Measurements from ENCODE around the gene KCNA5. TPM values are rescaled to one million over a fixed set of nuclear protein-coding genes. Genes with fewer than 3 reads are reported as not detected.

The KCNA5 gene
- polyA plus RNA-seq, 3 donors = not detected

GRCh38 chr12:5088586-5089264 is 45.0 kb downstream of the KCNA5 start:
- no peak overlapping the region for H3K4me2 ChIP-seq (replicated peaks; ENCODE audit: extremely low read depth, low read length, poor library complexity, severe bottlenecking)
- no peaks in the 10 kb centered on the region for H3K9me3 ChIP-seq (replicated peaks in 1 of 2; ENCODE audit: control insufficient read depth in 1 of 2, insufficient read depth in 1 of 2, low read length in 2 of 2)
- no peaks in the 10 kb centered on the region for H4K20me1 ChIP-seq (ENCODE audit: insufficient read depth, low read length)
- TF ChIP-seq, protein P1, sequence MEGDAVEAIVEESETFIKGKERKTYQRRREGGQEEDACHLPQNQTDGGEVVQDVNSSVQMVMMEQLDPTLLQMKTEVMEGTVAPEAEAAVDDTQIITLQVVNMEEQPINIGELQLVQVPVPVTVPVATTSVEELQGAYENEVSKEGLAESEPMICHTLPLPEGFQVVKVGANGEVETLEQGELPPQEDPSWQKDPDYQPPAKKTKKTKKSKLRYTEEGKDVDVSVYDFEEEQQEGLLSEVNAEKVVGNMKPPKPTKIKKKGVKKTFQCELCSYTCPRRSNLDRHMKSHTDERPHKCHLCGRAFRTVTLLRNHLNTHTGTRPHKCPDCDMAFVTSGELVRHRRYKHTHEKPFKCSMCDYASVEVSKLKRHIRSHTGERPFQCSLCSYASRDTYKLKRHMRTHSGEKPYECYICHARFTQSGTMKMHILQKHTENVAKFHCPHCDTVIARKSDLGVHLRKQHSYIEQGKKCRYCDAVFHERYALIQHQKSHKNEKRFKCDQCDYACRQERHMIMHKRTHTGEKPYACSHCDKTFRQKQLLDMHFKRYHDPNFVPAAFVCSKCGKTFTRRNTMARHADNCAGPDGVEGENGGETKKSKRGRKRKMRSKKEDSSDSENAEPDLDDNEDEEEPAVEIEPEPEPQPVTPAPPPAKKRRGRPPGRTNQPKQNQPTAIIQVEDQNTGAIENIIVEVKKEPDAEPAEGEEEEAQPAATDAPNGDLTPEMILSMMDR (IDR thresholded peaks at IDR 0.05) = no peak
- whole genome bisulfite sequencing (ENCODE audit: insufficient coverage) = 92% methylated on average over 17 of the region's 18 CpGs
- Mint-ChIP-seq H3K36me3 (no peaks in the 10 kb centered on the region), H3K27me3 (ENCODE audit: low read depth in 3 of 3) (peaks cover 0 to 13% (median 3%) of the 10 kb centered on the region in 3 donors), H3K4me1 (no peaks in the 10 kb centered on the region), H3K27ac (no peak overlapping the region), H3K4me3 (no peak overlapping the region), H3K9me3 (no peaks in the 10 kb centered on the region)
- no peak overlapping the region for H2AFZ ChIP-seq (ENCODE audit: insufficient read depth, low read depth, low read length, poor library complexity, severe bottlenecking)
- H3K36me3 ChIP-seq (replicated peaks in 1 of 2; ENCODE audit: control insufficient read depth in 1 of 2, insufficient read depth in 2 of 2, low read length in 2 of 2) = no peaks in the 10 kb centered on the region
- intact Hi-C loops (cut with micrococcal nuclease) = loop anchor here in 1 of 2 donors (10.0 kb wide), 1 partner anchor 234 kb away; no protein-coding TSS in a partner anchor
- no peak overlapping the region for H3K9ac ChIP-seq (ENCODE audit: insufficient read depth, low read length, poor library complexity, severe bottlenecking)
- no peak for DNase-seq
- H3K27me3 ChIP-seq (ENCODE audit: control insufficient read depth in 2 of 2, insufficient read depth in 2 of 2, low read length in 2 of 2) = no peaks in the 10 kb centered on the region
- no peak overlapping the region for H3K4me3 ChIP-seq (replicated peaks in 1 of 3; ENCODE audit: low read depth in 2 of 3, low read length in 3 of 3)
- H3K27ac ChIP-seq (ENCODE audit: low read depth in 1 of 2, low read length in 2 of 2) = no peak overlapping the region
- no peaks in the 10 kb centered on the region for H3K4me1 ChIP-seq (ENCODE audit: control insufficient read depth in 1 of 2, insufficient read depth in 2 of 2, low read length in 2 of 2)
- no peaks in the 10 kb centered on the region for H3K79me2 ChIP-seq (ENCODE audit: insufficient read depth, low read length)

- H3K36me3 Mint-ChIP-seq = no peaks in the 10 kb centered on the region
- no peak overlapping the region for H3K4me3 Mint-ChIP-seq
- intact Hi-C loops (cut with micrococcal nuclease) = no loop called here
- no peaks in the 10 kb centered on the region for H3K9me3 ChIP-seq (replicated peaks in 1 of 2; ENCODE audit: control insufficient read depth in 1 of 2, insufficient read depth in 1 of 2, low read length in 2 of 2)
- no peaks in the 10 kb centered on the region for H3K36me3 ChIP-seq (replicated peaks in 1 of 2; ENCODE audit: control insufficient read depth in 1 of 2, insufficient read depth in 2 of 2, low read length in 2 of 2)
- H3K27me3 Mint-ChIP-seq (ENCODE audit: low read depth in 3 of 3) = peaks cover 7 to 15% (median 11%) of the 10 kb centered on the region in 3 donors
- H3K9me3 Mint-ChIP-seq = no peaks in the 10 kb centered on the region
- H3K27me3 ChIP-seq (ENCODE audit: control insufficient read depth in 2 of 2, insufficient read depth in 2 of 2, low read length in 2 of 2) = no peaks in the 10 kb centered on the region
- no peaks in the 10 kb centered on the region for H3K79me2 ChIP-seq (ENCODE audit: insufficient read depth, low read length)
- no peaks in the 10 kb centered on the region for H4K20me1 ChIP-seq (ENCODE audit: insufficient read depth, low read length)
- H3K27ac ChIP-seq (ENCODE audit: low read depth in 1 of 2, low read length in 2 of 2) = no peak overlapping the region
- H3K4me3 ChIP-seq (replicated peaks in 1 of 3; ENCODE audit: low read depth in 2 of 3, low read length in 3 of 3) = no peak overlapping the region
- H2AFZ ChIP-seq (ENCODE audit: insufficient read depth, low read depth, low read length, poor library complexity, severe bottlenecking) = no peak overlapping the region
- no peak overlapping the region for H3K27ac Mint-ChIP-seq
- TF ChIP-seq, protein P1 (IDR thresholded peaks at IDR 0.05) = no peak
- no peaks in the 10 kb centered on the region for H3K4me1 ChIP-seq (ENCODE audit: control insufficient read depth in 1 of 2, insufficient read depth in 2 of 2, low read length in 2 of 2)
- no peak overlapping the region for H3K4me2 ChIP-seq (replicated peaks; ENCODE audit: extremely low read depth, low read length, poor library complexity, severe bottlenecking)
- WGBS (ENCODE audit: insufficient coverage) = 80% methylated on average over 1 of the region's 1 CpG
- no peaks in the 10 kb centered on the region for H3K4me1 Mint-ChIP-seq
- DNase-seq = no peak
- no peak overlapping the region for H3K9ac ChIP-seq (ENCODE audit: insufficient read depth, low read length, poor library complexity, severe bottlenecking)
These were observed 50.9 kb downstream of the KCNA5 start for GRCh38 chr12:5094551-5094950.

Measured in CD14-positive monocyte (primary cell).